SK-MEL-5 (cell line): ENCODE data around the gene FLYWCH1. TPM values are rescaled to one million over a fixed set of nuclear protein-coding genes. Genes with fewer than 3 reads are reported as not detected.

Experiments used
- DNase-seq: peaks from one replicate; pipeline ENCODE4 v3.0.0-alpha.2; 2016; ENCODE audit warnings: low read depth, low spot score
- in situ Hi-C: cut with HindIII; loops from 2 replicates; pipeline ENCODE4 v1.10.0; 2016; ENCODE audit warnings: low sequenced_read_pairs, high pct_unique_total_duplicates, low pct_unique_long_range_greater_than_20kb
- total RNA-seq: library from RNA; depleted of rRNA; stranded (reverse); fragments of >200 nt; shearing (Covaris generic); gene quantifications from 2 replicates; pipeline ENCODE4 v1.2.3, GENCODE V29; 2014

The FLYWCH1 gene
- total RNA-seq, 1 experiment from 2014 or later: 25.8 TPM

DNA sequence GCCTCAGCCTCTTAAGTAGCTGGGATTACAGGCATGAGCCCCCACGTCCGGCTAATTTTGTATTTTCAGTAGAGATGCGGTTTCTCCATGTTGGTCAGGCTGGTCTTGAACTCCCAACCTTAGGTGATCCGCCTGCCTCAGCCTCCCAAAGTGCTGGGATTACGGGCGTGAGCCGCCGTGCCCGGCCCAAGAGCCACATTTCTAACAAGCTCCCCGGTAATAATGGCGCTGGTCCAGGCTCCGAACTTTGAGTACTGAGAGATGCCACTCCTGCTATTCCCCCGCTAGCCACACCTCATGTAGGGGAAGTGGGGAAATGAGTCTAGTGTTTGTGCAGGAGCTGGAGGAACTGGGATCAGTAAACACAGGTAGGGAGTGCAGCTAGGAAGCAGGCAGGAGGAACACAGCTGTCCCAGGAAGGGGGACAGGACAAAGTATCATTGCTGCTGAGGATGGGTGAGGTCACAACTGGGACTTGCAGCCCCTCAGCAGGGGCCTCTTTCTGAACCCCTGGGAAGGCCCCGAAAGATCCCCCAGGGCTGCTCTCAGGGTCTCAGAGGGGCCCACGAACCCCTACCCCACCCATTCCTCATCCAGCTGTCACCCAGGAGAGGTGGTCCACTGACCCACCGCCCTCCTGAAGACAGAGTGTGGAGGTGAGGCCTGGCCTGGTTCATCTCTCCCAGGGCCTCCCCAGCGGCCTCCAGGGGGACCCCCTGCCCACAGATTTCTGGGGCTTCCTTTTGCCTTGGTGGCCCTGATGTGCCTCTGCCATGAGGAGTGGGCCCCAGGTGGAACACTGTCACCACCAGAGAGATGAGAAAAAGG lies 48.7 kb downstream of the FLYWCH1 start:
- in situ Hi-C loops: no loop called here
- no peak for DNase-seq

DNA sequence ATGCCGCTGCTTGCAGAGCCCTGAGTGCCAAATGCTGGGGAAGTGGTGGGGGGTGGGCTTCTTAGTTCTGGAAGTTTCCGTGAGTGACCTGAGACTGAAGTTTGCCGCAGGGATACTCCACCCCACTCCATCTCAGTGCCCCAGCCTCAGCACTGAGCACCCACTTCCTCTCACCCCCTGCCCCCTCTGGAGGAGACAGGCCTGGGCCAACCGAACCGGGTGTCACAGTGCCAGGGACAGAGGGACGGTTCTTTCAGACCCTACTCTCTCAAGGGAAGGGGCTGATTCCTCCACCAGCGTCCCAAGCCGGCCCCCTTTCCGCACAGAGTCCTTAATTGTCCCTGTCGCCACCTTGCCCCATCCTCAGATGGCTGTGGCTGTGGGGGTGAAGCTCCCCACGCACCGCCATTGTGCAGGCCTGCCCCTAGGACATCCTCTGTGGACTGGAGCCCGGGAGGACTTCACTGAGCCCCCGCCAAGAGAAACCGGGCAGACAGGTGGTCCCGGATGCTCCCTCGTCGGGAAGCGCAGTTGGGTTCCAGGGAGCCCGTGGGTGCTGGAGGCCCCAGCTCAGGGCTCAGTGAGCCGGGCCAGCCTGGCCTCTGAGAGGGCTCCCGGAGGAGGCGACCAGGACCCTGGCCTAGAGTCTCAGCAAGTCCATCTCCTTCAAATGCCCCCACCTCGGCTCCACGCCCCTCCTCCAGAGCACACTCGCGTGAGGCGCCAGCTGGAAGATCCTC lies 50.8 kb downstream of the FLYWCH1 start:
- DNase-seq: no peak
- in situ Hi-C loops: no loop called here

DNA sequence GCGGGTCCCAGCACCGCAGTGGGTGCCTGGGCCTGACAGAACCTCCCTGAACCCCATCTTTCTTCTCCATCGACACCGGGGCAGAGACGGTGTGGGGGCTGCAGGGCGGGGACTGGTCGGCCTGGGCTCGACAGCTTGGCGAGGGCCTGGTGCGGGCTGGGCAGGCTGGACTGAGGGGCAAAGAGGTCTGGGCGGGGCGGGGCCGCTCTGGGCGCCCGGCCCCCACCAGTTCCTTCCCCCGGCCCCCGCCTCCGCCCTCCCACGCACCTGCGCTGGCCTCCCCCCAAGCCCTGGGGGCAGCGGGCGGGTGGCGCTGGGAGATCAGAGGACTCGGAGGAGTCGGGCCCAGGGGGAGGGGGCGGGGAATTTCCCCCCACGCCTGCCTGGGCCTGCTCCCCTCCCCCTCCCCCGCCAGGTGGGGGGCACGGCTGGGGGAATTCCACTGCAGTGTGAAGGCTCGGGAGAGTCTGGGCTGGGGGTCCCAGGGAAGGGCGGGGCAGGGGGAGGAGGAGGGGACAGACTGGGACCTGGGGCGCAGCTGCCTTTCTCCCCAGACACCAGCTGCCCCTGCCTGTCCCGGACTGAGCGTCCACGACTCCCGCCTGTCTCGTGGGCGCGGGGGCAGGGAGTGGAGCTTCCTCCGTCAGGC lies 51.5 kb downstream of the FLYWCH1 start:
- no peak for DNase-seq
- in situ Hi-C loops: no loop called here

DNA sequence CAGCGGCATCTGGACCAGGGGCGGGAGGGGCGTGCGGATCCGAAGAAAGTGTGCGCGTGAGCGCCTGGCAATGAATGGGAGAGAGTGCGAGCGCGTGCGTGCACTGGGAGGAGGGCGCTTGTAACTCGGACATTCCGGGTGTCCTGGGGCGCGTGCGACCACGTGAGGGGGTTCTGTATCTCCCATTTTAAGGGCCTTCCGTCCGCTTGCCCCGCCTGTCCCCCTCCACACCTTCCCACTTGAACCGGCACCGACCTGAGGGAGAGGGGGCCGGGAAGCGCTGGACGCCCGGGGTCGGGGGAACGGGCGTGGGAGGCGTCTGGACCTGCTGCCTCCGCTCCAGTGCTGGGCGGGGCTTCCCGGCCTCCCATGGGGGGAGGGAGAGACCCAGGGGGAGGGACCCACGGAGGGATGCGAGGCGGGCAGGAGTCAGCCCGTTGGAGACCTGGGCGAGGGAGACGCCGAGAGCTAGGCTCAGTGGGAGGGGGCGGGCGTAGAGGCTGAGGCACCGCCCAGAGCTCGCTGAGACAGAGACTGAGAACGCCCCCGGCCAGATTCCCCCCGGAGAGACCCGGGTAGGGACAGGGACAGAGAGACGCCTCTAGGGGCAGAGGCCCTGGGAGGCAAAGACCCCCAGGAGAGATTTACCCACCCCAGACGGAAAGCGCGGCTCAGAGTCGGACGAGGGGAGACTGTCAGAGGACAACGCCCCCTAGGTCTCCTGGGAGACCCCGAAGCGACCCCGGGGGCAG lies 52.2 kb downstream of the FLYWCH1 start, which contains the start of gene KREMEN2:
TSS of gene KREMEN2 (plus strand) at position 553 of the 752 bp plus-strand sequence. CDS start 246 bp downstream, outside the sequence.
- in situ Hi-C loops: no loop called here

DNA sequence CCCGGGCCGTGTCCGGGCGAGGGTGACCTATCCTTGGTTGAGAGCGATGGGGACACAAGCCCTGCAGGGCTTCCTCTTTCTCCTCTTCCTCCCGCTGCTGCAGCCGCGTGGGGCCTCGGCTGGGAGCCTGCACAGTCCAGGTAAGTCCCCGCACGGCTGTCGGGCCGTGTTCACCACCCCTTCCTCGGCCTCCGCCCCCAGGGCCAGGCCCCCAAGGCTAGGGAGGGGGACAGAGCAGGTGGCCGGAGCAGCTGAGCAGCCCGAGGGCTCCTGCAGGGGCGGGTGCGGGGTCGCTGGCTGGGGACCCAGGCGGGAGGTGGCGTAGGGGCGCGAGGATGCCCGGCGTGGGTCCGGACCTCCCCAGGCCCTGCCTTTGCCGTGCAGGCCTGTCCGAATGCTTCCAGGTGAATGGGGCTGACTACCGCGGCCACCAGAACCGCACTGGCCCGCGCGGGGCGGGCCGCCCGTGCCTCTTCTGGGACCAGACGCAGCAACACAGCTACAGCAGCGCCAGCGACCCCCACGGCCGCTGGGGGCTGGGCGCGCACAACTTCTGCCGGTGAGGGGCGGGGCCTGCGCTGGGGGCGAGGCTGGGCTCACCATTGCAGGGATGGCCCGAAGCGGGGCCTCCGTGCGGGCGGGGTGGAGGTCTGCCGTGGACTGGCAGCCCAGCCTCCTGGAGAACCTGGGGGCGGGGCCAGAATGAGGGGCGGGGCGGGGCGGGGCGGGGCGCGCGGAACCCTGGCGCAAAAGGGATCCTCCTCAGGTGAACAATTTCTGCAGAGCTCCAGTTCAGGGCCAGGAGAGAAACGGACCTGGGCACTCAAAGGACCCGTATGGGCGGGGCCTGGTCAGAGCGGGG lies 53.0 kb downstream of the FLYWCH1 start:
- peak; percentile 78 for DNase-seq
- in situ Hi-C loops: no loop called here

More for the DNA sequence above, 52.2 kb downstream of the FLYWCH1 start, which contains the start of gene KREMEN2:
- peak; percentile 88 for DNase-seq

DNA sequence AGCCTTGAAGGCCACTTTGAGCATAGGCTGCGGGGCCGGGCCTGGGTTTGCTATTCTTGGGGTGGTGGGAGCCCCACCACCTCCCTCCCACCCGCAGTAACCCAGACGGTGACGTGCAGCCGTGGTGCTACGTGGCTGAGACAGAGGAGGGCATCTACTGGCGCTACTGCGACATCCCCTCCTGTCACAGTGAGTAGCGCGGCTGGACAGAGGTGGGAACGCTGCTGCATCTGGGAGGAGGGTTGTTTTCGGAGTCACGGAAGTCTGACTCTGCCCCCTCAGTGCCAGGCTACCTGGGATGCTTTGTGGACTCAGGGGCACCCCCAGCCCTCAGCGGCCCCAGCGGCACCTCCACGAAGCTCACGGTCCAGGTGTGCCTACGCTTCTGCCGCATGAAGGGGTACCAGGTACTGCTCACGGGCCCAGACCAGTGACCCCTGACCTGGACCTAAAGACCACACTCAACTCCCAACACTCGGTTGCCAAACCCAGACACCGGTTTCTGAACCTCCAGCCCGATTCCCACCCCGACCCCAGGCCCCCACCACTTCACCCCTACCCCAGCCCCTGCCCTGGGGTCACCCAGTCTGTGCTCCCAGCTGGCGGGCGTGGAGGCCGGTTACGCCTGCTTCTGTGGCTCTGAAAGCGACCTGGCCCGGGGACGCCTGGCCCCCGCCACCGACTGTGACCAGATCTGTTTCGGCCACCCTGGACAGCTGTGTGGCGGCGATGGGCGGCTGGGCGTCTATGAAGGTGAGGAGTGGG lies 54.5 kb downstream of the FLYWCH1 start:
- in situ Hi-C loops: no loop called here
- no peak for DNase-seq

DNA sequence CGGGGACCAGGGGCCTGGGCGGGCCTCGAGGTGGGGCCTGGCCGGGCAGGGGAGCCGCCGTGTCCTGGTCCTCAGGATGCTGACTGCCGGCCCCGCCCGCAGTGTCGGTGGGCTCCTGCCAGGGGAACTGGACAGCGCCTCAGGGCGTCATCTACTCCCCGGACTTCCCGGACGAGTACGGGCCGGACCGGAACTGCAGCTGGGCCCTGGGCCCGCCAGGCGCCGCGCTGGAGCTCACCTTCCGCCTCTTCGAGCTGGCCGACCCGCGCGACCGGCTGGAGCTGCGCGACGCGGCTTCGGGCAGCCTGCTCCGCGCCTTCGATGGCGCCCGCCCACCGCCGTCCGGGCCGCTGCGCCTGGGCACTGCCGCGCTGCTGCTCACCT lies 55.1 kb downstream of the FLYWCH1 start:
- DNase-seq: no peak
- in situ Hi-C loops: no loop called here

DNA sequence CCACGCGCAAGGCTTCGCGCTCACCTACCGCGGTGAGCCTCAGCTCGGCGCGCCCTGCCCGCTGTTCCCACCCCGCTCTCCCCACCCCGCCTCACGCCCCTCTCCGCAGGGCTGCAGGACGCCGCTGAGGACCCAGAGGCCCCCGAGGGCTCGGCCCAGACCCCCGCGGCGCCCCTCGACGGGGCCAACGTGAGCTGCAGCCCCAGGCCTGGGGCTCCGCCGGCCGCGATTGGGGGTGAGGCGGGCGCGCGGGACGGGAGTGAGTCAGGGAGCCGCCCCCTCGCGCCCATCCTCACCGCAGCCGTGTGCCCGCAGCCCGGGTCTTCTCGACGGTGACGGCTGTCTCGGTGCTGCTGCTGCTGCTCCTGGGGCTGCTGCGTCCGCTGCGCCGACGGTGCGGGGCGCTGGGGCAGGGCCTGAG lies 55.5 kb downstream of the FLYWCH1 start:
- DNase-seq: no peak
- in situ Hi-C loops: no loop called here

DNA sequence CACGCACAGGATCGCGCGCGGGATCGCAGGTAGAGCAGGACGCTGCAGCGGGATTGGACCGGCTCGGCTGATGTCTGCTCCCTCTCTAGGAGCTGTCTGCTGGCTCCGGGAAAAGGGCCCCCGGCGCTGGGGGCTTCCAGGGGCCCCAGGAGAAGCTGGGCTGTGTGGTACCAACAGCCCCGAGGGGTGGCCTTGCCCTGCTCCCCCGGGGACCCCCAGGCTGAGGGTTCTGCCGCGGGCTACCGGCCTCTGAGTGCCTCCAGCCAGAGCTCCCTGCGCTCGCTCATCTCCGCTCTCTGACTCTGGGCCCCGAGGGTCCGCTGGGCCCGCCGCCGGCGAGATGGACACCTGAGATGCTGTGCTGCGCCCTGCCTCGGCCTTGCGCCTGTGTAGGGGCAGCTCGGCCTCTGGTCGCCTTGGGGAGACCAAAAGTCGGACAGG lies 56.0 kb downstream of the FLYWCH1 start:
- no peak for DNase-seq
- in situ Hi-C loops: no loop called here

DNA sequence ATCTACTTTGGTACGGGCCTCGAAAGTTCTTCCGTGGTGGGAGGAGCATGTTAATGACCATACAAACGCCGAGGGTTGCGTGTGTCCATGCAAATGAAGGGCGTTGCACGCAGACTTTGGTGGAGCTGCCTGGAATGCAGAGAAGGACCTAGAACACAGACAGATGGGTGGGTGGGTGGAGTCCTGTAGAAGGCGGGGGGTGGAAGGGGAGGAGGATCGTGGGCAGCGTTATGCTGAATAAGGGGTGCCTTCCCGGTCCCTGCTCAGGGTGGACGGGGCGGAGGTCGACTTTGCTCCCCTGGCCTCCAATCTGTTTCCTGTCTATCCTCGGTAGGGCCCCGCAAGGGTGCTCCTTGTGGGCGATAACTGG lies 56.6 kb downstream of the FLYWCH1 start:
- peak; percentile 19 for DNase-seq
- in situ Hi-C loops: no loop called here

DNA sequence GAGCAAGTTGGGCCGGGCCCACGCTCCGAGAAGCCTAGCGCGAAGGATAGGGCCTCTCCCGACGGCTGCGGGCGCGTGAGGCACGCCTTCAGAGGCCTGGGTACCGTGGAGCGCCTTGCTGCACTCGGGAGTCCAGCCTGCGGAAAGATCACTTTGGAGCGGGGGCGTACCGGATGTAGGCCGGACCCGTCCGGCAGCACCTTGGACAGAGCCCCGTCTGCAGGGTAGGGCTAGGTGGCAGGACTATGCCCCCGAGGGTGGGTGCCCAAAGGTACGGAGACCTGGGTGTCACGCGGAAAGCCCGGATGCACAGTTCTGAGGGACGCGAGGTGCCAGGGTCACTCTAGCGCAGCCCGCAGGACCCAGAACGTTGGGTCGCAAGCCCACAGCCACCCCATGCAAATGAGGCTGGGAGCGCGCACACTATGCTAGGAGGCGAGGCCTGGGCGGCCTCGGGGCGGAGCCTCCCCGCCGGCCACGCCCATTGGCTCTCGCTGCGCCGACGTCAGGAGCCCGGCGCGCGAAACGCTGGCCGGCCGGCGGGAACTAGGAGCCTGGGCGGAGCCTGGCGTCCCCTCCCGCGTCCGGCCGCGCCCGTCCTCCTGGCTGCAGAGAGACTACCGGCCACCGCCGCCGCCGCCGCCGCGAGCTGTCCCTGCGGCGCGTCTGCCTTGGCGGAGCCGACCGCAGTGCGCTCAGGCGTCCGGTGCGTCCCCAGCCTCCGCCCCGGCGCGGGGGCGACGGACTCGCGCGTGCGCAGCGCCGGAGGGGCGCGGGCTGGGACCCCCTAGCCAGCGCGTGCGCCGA lies 57.2 kb downstream of the FLYWCH1 start, which contains the start of gene PAQR4:
TSS of gene PAQR4 (plus strand) at position 611 of the 807 bp plus-strand sequence. CDS start 327 bp downstream, outside the sequence.
- in situ Hi-C loops: no loop called here
- DNase-seq: peak; percentile 83

DNA sequence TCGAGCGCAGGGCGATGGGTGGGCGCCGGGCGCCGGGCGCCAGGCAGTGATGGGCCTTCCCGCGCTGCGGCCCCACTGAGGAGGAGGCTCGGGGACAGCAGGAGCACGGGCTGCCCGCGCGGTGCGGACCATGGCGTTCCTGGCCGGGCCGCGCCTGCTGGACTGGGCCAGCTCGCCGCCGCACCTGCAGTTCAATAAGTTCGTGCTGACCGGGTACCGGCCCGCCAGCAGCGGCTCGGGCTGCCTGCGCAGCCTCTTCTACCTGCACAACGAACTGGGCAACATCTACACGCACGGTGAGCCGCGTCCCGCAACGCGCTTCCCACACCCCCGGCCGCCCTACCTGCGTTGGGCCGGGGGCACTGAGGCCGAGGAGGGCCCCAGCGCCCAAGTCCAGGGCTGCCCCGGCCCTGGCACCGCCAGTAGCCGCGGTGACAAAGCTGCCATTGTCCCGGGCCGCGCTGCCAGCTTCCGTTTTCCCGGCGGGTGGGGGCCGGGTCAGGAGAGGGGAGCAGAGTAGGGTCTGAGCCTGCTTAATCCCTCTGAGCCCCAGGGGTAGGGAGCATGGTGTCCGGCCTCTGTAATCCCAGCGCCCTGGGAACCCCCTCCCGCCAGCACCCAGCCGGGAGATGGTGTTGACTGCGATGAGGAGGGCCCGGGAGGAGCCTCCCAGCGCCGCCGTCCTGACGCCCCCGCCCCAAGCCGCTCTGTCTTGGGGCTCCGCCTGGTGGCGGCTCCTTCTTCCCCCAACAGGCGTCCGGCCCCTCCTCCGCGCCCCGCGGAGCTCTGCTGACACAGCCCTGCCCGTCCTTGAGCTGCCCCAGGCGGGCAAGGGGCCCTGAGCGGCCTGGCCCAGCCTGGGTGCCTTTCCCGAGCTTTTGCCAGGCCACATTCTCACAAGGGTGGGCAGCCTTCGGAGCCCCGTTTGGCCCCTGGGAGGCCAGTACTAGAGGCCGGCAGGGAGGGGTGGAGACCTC lies 58.1 kb downstream of the FLYWCH1 start:
- DNase-seq: peak; percentile 60
- in situ Hi-C loops: no loop called here

DNA sequence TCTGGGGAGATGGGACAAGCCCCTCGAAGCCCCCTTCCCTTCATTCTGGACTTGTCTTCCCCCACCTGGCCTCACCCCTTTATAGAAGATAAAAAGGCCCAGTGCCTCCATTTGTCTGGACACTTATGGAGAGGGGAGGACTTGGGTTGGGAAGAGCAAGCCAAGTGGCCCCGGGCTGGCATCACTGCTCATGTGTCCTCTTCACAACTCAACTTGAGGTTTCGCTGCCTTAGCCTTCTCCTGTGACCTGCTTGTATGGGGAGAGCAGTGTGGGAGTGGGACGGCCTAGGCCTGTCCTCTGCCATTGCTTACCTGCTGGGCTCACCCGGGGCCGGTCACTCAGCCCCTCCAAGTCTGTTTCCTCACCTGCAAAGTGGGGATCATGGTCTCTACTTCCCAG lies 58.8 kb downstream of the FLYWCH1 start:
- no peak for DNase-seq
- in situ Hi-C loops: no loop called here
